CD8-positive, alpha-beta memory T cell (primary cell): ENCODE results near the gene SMIM13. TPM values are rescaled to one million over a fixed set of nuclear protein-coding genes. Genes with fewer than 3 reads are reported as not detected.
"Not testable (repeated sequence)": the region's sequence is repeated elsewhere in the genome, so short reads cannot be mapped to it uniquely, and the experiment has no call there.

Experiments
- CTCF ChIA-PET: fragments of 350-600 bp; sonication (Branson Sonifier 250); formaldehyde crosslinking; loops from one replicate; lab custom pipeline; 2021; ENCODE audit warnings: antibody characterized with exemption; lab: Charles Lee
- POLR2A ChIA-PET: fragments of 350-600 bp; sonication (Branson Sonifier 250); formaldehyde crosslinking; loops from one replicate; lab custom pipeline; 2021; ENCODE audit warnings: antibody characterized with exemption; lab: Charles Lee
- DNase-seq, 5 donors: peaks; one replicate each; pipeline versions ENCODE4 v3.0.0 to v3.0.0-alpha.2; 2020 to 2022; ENCODE audit warnings: mixed read lengths in 1 of 5
- H3K27ac ChIP-seq: one replicate; pipeline ENCODE4 v1.7.0; 2013; ENCODE audit warnings: low read depth, mild to moderate bottlenecking, low read length, moderate library complexity
- H3K27me3 ChIP-seq: 2 replicates; pipeline ENCODE4 v1.7.0; 2013; ENCODE audit warnings: low read length, mild to moderate bottlenecking; ENCODE audit not compliant: insufficient read depth, poor library complexity, severe bottlenecking
- H3K36me3 ChIP-seq: 2 replicates; pipeline ENCODE4 v1.7.0; 2013; ENCODE audit warnings: mild to moderate bottlenecking, low read length, moderate library complexity; ENCODE audit not compliant: insufficient read depth
- H3K4me1 ChIP-seq: 2 replicates; pipeline ENCODE4 v1.7.0; 2013; ENCODE audit warnings: mild to moderate bottlenecking, low read length, moderate library complexity; ENCODE audit not compliant: insufficient read depth
- H3K4me3 ChIP-seq: 2 replicates; pipeline ENCODE4 v1.7.0; 2013; ENCODE audit warnings: mild to moderate bottlenecking, low read length
- H3K9me3 ChIP-seq: 2 replicates; pipeline ENCODE4 v1.7.0; 2013; ENCODE audit warnings: mild to moderate bottlenecking, low read length
- H3K27ac Mint-ChIP-seq, 8 donors: one replicate each; pipeline ENCODE4 v1.8.0; 2020 to 2021; ENCODE audit warnings: mixed read lengths in 8 of 8, mild to moderate bottlenecking in 6 of 8, inconsistent platforms in 3 of 8, moderate library complexity in 3 of 8
- H3K27me3 Mint-ChIP-seq, 2 donors: one replicate each; pipeline ENCODE4 v1.8.0; 2020 to 2021; ENCODE audit warnings: mixed read lengths in 2 of 2, mild to moderate bottlenecking in 1 of 2, moderate library complexity in 1 of 2
- H3K36me3 Mint-ChIP-seq, 3 donors: one replicate each; pipeline ENCODE4 v1.8.0; 2020 to 2021; ENCODE audit warnings: mixed read lengths in 3 of 3, inconsistent platforms in 1 of 3, mild to moderate bottlenecking in 1 of 3
- H3K4me1 Mint-ChIP-seq, 3 donors: one replicate each; pipeline ENCODE4 v1.8.0; 2020 to 2021; ENCODE audit warnings: mixed read lengths in 3 of 3, inconsistent platforms in 1 of 3, mild to moderate bottlenecking in 1 of 3
- H3K4me3 Mint-ChIP-seq, 7 donors: one replicate each; pipeline ENCODE4 v1.8.0; 2020 to 2021; ENCODE audit warnings: mixed read lengths in 7 of 7, mild to moderate bottlenecking in 6 of 7, moderate library complexity in 4 of 7, inconsistent platforms in 2 of 7
- H3K9me3 Mint-ChIP-seq, 5 donors: one replicate each; pipeline ENCODE4 v1.8.0; 2020 to 2022; ENCODE audit warnings: mixed read lengths in 5 of 5, mild to moderate bottlenecking in 3 of 5, moderate library complexity in 2 of 5, inconsistent platforms in 1 of 5
- polyA plus RNA-seq: library from polyadenylated mRNA; unstranded; fragments of 300-500 nt; fragmentation: Illumina TruSeq; gene quantifications from one replicate; pipeline ENCODE4 v1.2.3, GENCODE V29; 2021
- total RNA-seq, 2 experiments: library from RNA; stranded (reverse); gene quantifications; one replicate each; pipeline ENCODE4 v1.2.3, GENCODE V29; 2021

Gene SMIM13
- total and polyA plus RNA-seq, 3 experiments from 2014 or later, result 4.6 to 16.0 (median 14.7) TPM

DNA sequence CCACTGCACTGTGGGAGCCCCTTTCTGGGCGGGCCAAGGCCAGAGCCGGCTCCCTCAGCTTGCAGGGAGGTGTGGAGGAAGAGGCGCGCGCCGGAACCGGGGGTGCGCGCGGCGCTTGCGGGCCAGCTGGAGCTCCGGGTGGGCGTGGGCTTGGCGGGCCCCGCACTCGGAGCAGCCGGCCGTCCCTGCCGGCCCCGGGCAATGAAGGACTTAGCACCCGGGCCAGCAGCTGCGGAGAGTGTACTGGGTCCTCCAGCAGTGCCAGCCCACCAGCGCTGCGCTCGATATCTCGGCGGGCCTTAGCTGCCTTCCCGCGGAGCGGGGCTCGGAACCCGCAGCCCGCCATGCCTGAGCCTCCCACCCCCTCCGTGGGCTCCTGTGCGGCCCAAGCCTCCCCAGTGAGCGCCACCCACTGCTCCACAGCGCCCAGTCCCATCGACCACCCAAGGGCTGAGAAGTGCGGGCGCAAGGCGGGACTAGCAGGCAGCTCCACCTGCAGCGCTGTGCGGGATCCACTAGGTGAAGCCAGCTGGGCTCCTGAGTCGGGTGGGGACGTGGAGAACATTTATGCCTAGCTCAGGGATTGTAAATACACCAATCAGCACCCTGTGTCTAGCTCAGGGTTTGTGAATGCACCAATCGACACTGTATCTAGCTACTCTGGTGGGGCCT lies 6.4 kb upstream of the SMIM13 start:
- H3K4me3 Mint-ChIP-seq, H3K27ac Mint-ChIP-seq, H3K27ac ChIP-seq, H3K4me1 ChIP-seq, H3K27me3 ChIP-seq, CTCF ChIA-PET, H3K4me3 ChIP-seq, POLR2A ChIA-PET, H3K4me1 Mint-ChIP-seq, H3K9me3 ChIP-seq, H3K9me3 Mint-ChIP-seq, H3K36me3 Mint-ChIP-seq, H3K36me3 ChIP-seq: not testable (repeated sequence)
- peak in 1 of 5 donors; percentile 50 for DNase-seq
- peaks cover 13 to 21% of the 10 kb centered on the region in 2 donors for H3K27me3 Mint-ChIP-seq

DNA sequence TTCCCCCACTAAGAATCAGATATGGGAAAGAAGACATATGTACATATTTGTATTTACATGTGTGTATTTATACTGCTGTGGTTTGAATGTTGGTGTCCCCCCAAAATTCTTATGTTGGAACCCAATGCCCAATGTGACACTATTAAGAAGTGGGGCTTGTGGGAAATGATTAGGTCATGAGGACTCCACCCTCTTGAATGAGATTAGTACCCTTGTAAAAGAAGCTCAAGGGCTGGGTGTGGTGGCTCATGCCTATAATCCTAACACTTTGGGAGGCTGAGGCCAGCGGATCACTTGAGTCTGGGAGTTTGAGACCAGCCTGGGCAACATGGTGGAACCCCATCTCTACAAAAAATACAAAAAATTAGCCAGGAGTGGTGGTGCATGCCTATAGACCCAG lies 3.9 kb upstream of the SMIM13 start:
- no peak for DNase-seq
- Mint-ChIP-seq H3K9me3 (no peaks in the 10 kb centered on the region), H3K4me1 (peaks cover 9 to 14% (median 11%) of the 10 kb centered on the region in 3 donors), H3K27me3 (peaks cover 4 to 8% of the 10 kb centered on the region in 2 donors), H3K4me3 (peak overlapping the region in 1 of 7 donors; percentile 41), H3K27ac (peak overlapping the region in 1 of 8 donors; percentile 32), H3K36me3 (peaks cover 0 to 12% (median 0%) of the 10 kb centered on the region in 3 donors)
- Histone ChIP-seq H3K4me3 (no peak overlapping the region), H3K9me3 (no peaks in the 10 kb centered on the region), H3K36me3 (no peaks in the 10 kb centered on the region), H3K27ac (no peak overlapping the region), H3K4me1 (peaks cover 7% of the 10 kb centered on the region), H3K27me3 (no peaks in the 10 kb centered on the region)
- ChIA-PET CTCF (no interaction called here), POLR2A (no interaction called here)

DNA sequence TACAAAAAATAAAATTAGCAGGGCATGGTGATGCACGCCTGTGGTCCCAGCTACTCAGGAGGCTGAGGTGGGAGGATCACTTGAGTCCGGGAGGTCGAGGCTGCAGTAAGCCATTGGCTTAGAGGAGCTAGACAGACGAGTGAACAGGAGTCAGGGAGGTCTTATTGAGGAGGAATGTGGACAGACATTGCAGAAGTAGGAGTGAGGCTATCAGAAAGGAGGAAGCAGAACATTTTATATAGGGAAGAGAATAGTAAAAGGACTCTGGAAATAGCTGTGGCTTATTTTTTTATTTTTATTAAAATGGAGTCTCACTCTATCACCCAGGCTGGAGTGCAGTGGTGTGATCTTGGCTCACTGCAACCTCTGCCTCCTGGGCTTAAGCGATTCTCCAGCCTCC lies 2.5 kb upstream of the SMIM13 start:
- peaks cover 21 to 28% (median 24%) of the 10 kb centered on the region in 3 donors for H3K4me1 Mint-ChIP-seq
- not testable (repeated sequence) for H3K27ac ChIP-seq

DNA sequence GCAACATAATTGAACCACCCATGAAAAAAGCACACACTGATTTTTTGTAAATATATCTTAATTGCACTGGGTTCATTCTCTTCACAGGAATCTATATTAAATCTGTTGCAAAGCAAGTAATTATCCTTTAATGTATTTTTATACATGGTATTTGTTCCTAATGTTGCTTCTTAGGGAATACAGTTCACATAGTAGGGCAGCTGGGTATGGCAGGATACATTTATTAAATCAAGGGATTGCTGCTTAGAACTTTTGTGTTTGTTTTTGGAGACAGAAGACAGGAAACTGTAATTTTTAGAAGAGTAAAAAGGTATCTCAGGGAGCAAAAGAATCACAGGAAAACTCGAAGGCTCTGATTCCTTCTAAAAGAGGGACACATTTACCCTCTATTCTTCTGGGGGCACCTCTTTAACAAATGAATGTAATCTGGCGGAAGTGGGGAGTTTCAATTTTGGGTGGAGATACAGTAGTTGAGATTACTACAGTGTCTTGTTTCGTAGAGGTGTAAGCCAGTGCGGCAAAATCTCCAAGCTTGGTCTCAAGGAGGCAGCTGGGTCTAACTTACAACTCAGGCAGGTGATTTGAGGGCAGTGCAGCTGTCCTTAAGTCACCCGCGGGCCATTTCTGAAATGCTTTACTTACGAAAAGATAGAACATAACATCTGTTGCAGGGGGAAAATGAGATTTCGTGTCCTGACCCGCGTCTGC lies 812 bp upstream of the SMIM13 start:
- peak overlapping the region; percentile 96 for H3K4me3 ChIP-seq
- POLR2A ChIA-PET, result interaction anchor here (1.0 to 1.5 kb wide), 2 partner anchors 140 to 289 kb away, joined by 3 to 8 read pairs; partner anchors contain the start of gene NEDD9
- CTCF ChIA-PET, result interaction anchor here (0.6 to 1.2 kb wide), 8 partner anchors 11 to 449 kb away, joined by 3 to 5 read pairs (median 3); partner anchors contain the start of gene NEDD9

More for the DNA sequence above, 2.5 kb upstream of the SMIM13 start:
- H3K4me3 ChIP-seq, DNase-seq, H3K9me3 ChIP-seq, POLR2A ChIA-PET, H3K9me3 Mint-ChIP-seq, H3K36me3 ChIP-seq, H3K27me3 Mint-ChIP-seq, H3K27me3 ChIP-seq: not testable (repeated sequence)
- Mint-ChIP-seq H3K27ac (peak overlapping the region in 3 of 8 donors; percentile 27 to 52 (median 51)), H3K4me3 (peak overlapping the region in 3 of 7 donors; percentile 23 to 28 (median 27)), H3K36me3 (peaks cover 0 to 12% (median under 1%) of the 10 kb centered on the region in 3 donors)
- H3K4me1 ChIP-seq, result peaks cover 21% of the 10 kb centered on the region
- CTCF ChIA-PET, result interaction anchor here (1.2 to 1.5 kb wide), 2 partner anchors 11 to 404 kb away, joined by 3 read pairs; no protein-coding TSS in a partner anchor

DNA sequence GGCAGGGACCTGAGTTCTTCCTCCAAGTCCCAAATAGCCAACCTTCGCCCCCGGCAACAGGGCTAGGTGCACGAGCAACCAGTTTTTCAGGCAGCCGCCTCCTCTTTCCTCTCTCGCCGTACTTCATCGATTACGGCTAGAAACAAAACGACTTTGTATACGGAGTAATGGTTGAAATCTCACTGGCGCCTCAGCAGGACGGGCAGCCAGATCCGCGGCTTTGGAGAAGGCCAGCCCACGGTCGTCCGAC lies 333 bp upstream of the SMIM13 start:
- H3K27me3 Mint-ChIP-seq, result peaks cover 0 to 1% of the 10 kb centered on the region in 2 donors
- H3K4me3 ChIP-seq, result peak overlapping the region; percentile 96
- H3K27ac ChIP-seq, result peak overlapping the region; percentile 95
- peaks cover 24% of the 10 kb centered on the region for H3K4me1 ChIP-seq
- H3K27ac Mint-ChIP-seq, result peak overlapping the region; percentile 87 to 100 (median 94)
- CTCF ChIA-PET, result interaction anchor here (0.6 to 1.2 kb wide), 8 partner anchors 11 to 449 kb away, joined by 3 to 5 read pairs (median 3); partner anchors contain the start of gene NEDD9
- H3K9me3 ChIP-seq, result no peaks in the 10 kb centered on the region
- POLR2A ChIA-PET, result interaction anchor here (1.0 to 1.5 kb wide), 2 partner anchors 139 to 289 kb away, joined by 3 to 8 read pairs; partner anchors contain the start of gene NEDD9
- H3K36me3 ChIP-seq, result no peaks in the 10 kb centered on the region
- peaks cover 0 to 13% (median 5%) of the 10 kb centered on the region in 3 donors for H3K36me3 Mint-ChIP-seq
- H3K4me3 Mint-ChIP-seq, result peak overlapping the region; percentile 94 to 98 (median 97)
- no peaks in the 10 kb centered on the region for H3K27me3 ChIP-seq
- no peaks in the 10 kb centered on the region for H3K9me3 Mint-ChIP-seq
- no peak for DNase-seq
- peaks cover 28 to 41% (median 32%) of the 10 kb centered on the region in 3 donors for H3K4me1 Mint-ChIP-seq

More for the DNA sequence above, 812 bp upstream of the SMIM13 start:
- H3K27ac ChIP-seq, result peak overlapping the region; percentile 95
- no peaks in the 10 kb centered on the region for H3K9me3 ChIP-seq
- H3K36me3 ChIP-seq, result no peaks in the 10 kb centered on the region
- peaks cover 25 to 38% (median 32%) of the 10 kb centered on the region in 3 donors for H3K4me1 Mint-ChIP-seq
- H3K9me3 Mint-ChIP-seq, result no peaks in the 10 kb centered on the region
- peaks cover 1 to 4% of the 10 kb centered on the region in 2 donors for H3K27me3 Mint-ChIP-seq
- H3K27ac Mint-ChIP-seq, result peak overlapping the region; percentile 87 to 100 (median 94)
- H3K27me3 ChIP-seq, result no peaks in the 10 kb centered on the region
- peaks cover 0 to 12% (median 3%) of the 10 kb centered on the region in 3 donors for H3K36me3 Mint-ChIP-seq
- H3K4me1 ChIP-seq, result peaks cover 24% of the 10 kb centered on the region
- DNase-seq, result no peak
- peak overlapping the region; percentile 94 to 98 (median 97) for H3K4me3 Mint-ChIP-seq

DNA sequence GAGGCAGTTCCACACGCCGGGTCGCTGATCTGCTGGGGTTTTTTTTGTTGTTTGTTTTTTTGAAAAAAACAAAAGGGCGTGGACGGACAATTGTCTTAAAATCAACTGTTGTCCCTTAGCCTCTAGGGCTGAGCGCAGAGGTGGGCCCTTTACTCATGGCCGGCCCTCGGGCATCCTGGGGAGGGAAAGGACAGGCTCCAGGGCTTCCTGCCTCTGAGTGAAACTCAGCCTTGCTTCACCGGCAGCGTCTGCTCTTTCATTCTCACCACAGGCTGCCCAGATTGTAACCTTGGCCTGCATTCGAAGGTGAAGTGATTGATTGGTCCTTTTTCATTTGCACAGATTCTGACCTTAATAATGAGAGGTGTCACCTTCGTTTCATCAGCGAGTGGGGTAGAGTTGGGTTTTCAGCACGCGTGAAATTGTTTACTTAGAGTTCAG lies 797 bp downstream of the SMIM13 start:
- peak overlapping the region; percentile 94 to 100 (median 96) for H3K4me3 Mint-ChIP-seq
- H3K9me3 Mint-ChIP-seq, result no peaks in the 10 kb centered on the region
- CTCF ChIA-PET, result no interaction called here
- H3K27ac ChIP-seq, result peak overlapping the region; percentile 95
- H3K36me3 Mint-ChIP-seq, result peaks cover 0 to 16% (median 5%) of the 10 kb centered on the region in 3 donors
- H3K4me1 Mint-ChIP-seq, result peaks cover 32 to 47% (median 37%) of the 10 kb centered on the region in 3 donors
- no peaks in the 10 kb centered on the region for H3K27me3 ChIP-seq
- peak overlapping the region; percentile 67 for H3K4me3 ChIP-seq
- no peaks in the 10 kb centered on the region for H3K27me3 Mint-ChIP-seq
- peak in 4 of 5 donors; percentile 14 to 62 (median 35) for DNase-seq
- POLR2A ChIA-PET, result no interaction called here
- no peaks in the 10 kb centered on the region for H3K36me3 ChIP-seq
- H3K9me3 ChIP-seq, result no peaks in the 10 kb centered on the region
- peak overlapping the region; percentile 88 to 99 (median 97) for H3K27ac Mint-ChIP-seq
- peaks cover 24% of the 10 kb centered on the region for H3K4me1 ChIP-seq

DNA sequence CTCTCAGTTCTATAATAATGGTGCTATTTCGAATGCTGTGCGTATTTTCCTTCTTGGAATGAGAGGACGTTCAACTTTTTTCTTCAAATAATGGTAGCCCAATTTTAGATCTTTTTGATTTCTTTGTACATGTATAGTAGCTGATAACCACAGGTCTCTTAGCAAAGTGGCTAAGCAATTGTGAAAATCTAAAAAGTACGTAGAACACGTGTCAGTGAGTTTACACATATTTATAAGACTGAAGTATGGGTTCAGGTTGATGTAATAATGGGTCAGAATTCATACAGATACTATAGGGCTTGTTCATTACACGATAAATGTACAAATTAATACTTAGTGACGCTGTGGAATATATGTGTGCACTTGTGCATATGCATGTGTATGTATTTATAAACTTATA lies 1.3 kb downstream of the SMIM13 start:
- no peaks in the 10 kb centered on the region for H3K27me3 Mint-ChIP-seq
- no peaks in the 10 kb centered on the region for H3K9me3 Mint-ChIP-seq
- H3K9me3 ChIP-seq, result no peaks in the 10 kb centered on the region
- peaks cover 0 to 18% (median 5%) of the 10 kb centered on the region in 3 donors for H3K36me3 Mint-ChIP-seq
- H3K27me3 ChIP-seq, result no peaks in the 10 kb centered on the region
- CTCF ChIA-PET, result no interaction called here
- peak overlapping the region; percentile 67 for H3K4me3 ChIP-seq
- peaks cover 24% of the 10 kb centered on the region for H3K4me1 ChIP-seq
- H3K4me1 Mint-ChIP-seq, result peaks cover 36 to 49% (median 37%) of the 10 kb centered on the region in 3 donors
- POLR2A ChIA-PET, result no interaction called here
- peak overlapping the region; percentile 95 for H3K27ac ChIP-seq
- H3K4me3 Mint-ChIP-seq, result peak overlapping the region; percentile 94 to 100 (median 96)
- no peak for DNase-seq
- peak overlapping the region; percentile 88 to 99 (median 97) for H3K27ac Mint-ChIP-seq
- no peaks in the 10 kb centered on the region for H3K36me3 ChIP-seq
